H1 (cell line): ENCODE measurements around the gene DCXR. TPM values are rescaled to one million over a fixed set of nuclear protein-coding genes. Genes with fewer than 3 reads are reported as not detected.

Experiments
- CTCF ChIA-PET: fragments of 300-600 bp; sonication (Branson Sonifier 250); formaldehyde crosslinking; loops from one replicate; lab custom pipeline; 2021; ENCODE audit not compliant: partially characterized antibody; lab: Charles Lee
- POLR2A ChIA-PET: fragments of 300-600 bp; sonication (Branson Sonifier 250); formaldehyde crosslinking; loops from one replicate; lab custom pipeline; 2021; ENCODE audit warnings: inconsistent platforms; ENCODE audit not compliant: partially characterized antibody; lab: Charles Lee
- DNase-seq, 2 experiments: peaks; one replicate each; pipeline versions ENCODE4 v3.0.0 to v3.0.0-alpha.2; 2010 to 2022; ENCODE audit warnings: low spot score in 2 of 2, low read depth in 1 of 2, mixed read lengths in 1 of 2
- FAIRE-seq: peaks from 2 replicates; lab custom pipeline; 2011; peaks lifted over from hg19 to GRCh38; lab: Jason Lieb, UNC
- H2AFZ ChIP-seq: 2 replicates; pipeline ENCODE4 v1.8.1; 2012; ENCODE audit warnings: low read length, inconsistent platforms
- H2AK5ac ChIP-seq: 2 replicates; pipeline ENCODE4 v1.6.1; 2013; ENCODE audit warnings: low read depth, low read length
- H2BK120ac ChIP-seq: replicated peaks from 2 replicates; pipeline ENCODE3; 2013; ENCODE audit warnings: low read depth, low read length, inconsistent platforms
- H2BK12ac ChIP-seq: 2 replicates; pipeline ENCODE4 v1.6.1; 2013; ENCODE audit warnings: low read depth, low read length
- H2BK15ac ChIP-seq: 2 replicates; pipeline ENCODE4 v1.6.1; 2013; ENCODE audit warnings: low read length
- H2BK20ac ChIP-seq: 2 replicates; pipeline ENCODE4 v1.6.1; 2013; ENCODE audit warnings: low read length
- H2BK5ac ChIP-seq: 2 replicates; pipeline ENCODE4 v1.6.1; 2013; ENCODE audit warnings: low read depth, low read length
- H3K14ac ChIP-seq: 2 replicates; pipeline ENCODE4 v1.6.1; 2013; ENCODE audit warnings: inconsistent platforms; ENCODE audit not compliant: insufficient read length
- H3K18ac ChIP-seq: 2 replicates; pipeline ENCODE4 v1.6.1; 2013; ENCODE audit warnings: low read length; ENCODE audit errors: extremely low read depth
- H3K23ac ChIP-seq: 2 replicates; pipeline ENCODE4 v1.6.1; 2013; ENCODE audit warnings: inconsistent platforms; ENCODE audit not compliant: insufficient read length
- H3K23me2 ChIP-seq: 2 replicates; pipeline ENCODE4 v1.6.1; 2013; ENCODE audit warnings: low read depth, low read length
- H3K27ac ChIP-seq: 2 replicates; pipeline ENCODE4 v1.6.1; 2011; ENCODE audit warnings: low read depth, low read length, inconsistent platforms
- H3K27me3 ChIP-seq, 4 experiments: replicated peaks in 1 of 4; 1 replicate in 1 of 4; 2 replicates in 3 of 4; pipeline versions ENCODE4 v1.6.1 to v1.8.1; 2011 to 2013; ENCODE audit warnings: low read length in 3 of 4, mild to moderate bottlenecking in 3 of 4, inconsistent platforms in 2 of 4, mixed read lengths in 2 of 4, moderate library complexity in 1 of 4; ENCODE audit not compliant: control insufficient read depth in 3 of 4, insufficient read depth in 3 of 4; ENCODE audit errors: extremely low read depth in 1 of 4
- H3K36me3 ChIP-seq, 4 experiments: 2 replicates each; pipeline versions ENCODE4 v1.6.1 to v1.8.1; 2011 to 2013; ENCODE audit warnings: mild to moderate bottlenecking in 4 of 4, low read length in 3 of 4, moderate library complexity in 2 of 4, control low read depth in 1 of 4, inconsistent platforms in 1 of 4; ENCODE audit not compliant: insufficient read depth in 4 of 4, control insufficient read depth in 2 of 4
- H3K4ac ChIP-seq: replicated peaks from 2 replicates; pipeline ENCODE3; 2013; ENCODE audit warnings: low read length, low read depth, mixed read lengths, inconsistent platforms; ENCODE audit not compliant: insufficient read length
- H3K4me1 ChIP-seq, 4 experiments: replicated peaks in 1 of 4; 1 replicate in 1 of 4; 2 replicates in 3 of 4; pipeline versions ENCODE4 v1.6.1 to v1.8.1; 2011 to 2013; ENCODE audit warnings: low read length in 3 of 4, inconsistent platforms in 2 of 4, mixed read lengths in 1 of 4; ENCODE audit not compliant: insufficient read depth in 4 of 4, control insufficient read depth in 3 of 4
- H3K4me2 ChIP-seq, 2 experiments: 2 replicates each; pipeline versions ENCODE4 v1.6.1 to v1.8.1; 2011 to 2013; ENCODE audit warnings: low read depth in 2 of 2, low read length in 2 of 2, control low read depth in 1 of 2, inconsistent platforms in 1 of 2, mild to moderate bottlenecking in 1 of 2; ENCODE audit not compliant: insufficient read depth in 1 of 2
- H3K4me3 ChIP-seq, 4 experiments: fragments of 200-600, 300-600 bp in 1 of 4; sonication (generic), shearing (Covaris generic), sonication (Bioruptor Twin) in 1 of 4; 2 replicates each; pipeline versions ENCODE4 v1.5.1 to v1.8.1; 2011 to 2016; ENCODE audit warnings: low read length in 4 of 4, low read depth in 3 of 4, control low read depth in 2 of 4, inconsistent platforms in 2 of 4, mild to moderate bottlenecking in 2 of 4, mixed read lengths in 1 of 4, moderate library complexity in 1 of 4; ENCODE audit not compliant: insufficient read depth in 2 of 4; ENCODE audit errors: extremely low read depth in 1 of 4
- H3K56ac ChIP-seq: replicated peaks from 2 replicates; pipeline ENCODE3; 2013; ENCODE audit warnings: low read depth, mild to moderate bottlenecking, mixed read lengths, low read length, inconsistent platforms; ENCODE audit not compliant: insufficient read length
- H3K79me1 ChIP-seq: 2 replicates; pipeline ENCODE4 v1.6.1; 2013; ENCODE audit warnings: low read depth, low read length, control low read depth
- H3K79me2 ChIP-seq, 2 experiments: 2 replicates each; pipeline versions ENCODE4 v1.6.1 to v1.8.1; 2012 to 2013; ENCODE audit warnings: low read length in 2 of 2, mild to moderate bottlenecking in 2 of 2, inconsistent platforms in 1 of 2; ENCODE audit not compliant: insufficient read depth in 2 of 2, control insufficient read depth in 1 of 2
- H3K9ac ChIP-seq, 4 experiments: replicated peaks in 1 of 4; 1 replicate in 1 of 4; 2 replicates in 3 of 4; pipeline versions ENCODE4 v1.6.1 to v1.8.1; 2011 to 2013; ENCODE audit warnings: low read depth in 3 of 4, low read length in 3 of 4, control low read depth in 2 of 4, mild to moderate bottlenecking in 2 of 4, moderate library complexity in 2 of 4, inconsistent platforms in 1 of 4; ENCODE audit errors: extremely low read depth in 1 of 4
- H3K9me3 ChIP-seq, 2 experiments: 2 replicates each; pipeline versions ENCODE4 v1.6.1 to v1.8.1; 2012 to 2013; ENCODE audit warnings: mild to moderate bottlenecking in 2 of 2, moderate library complexity in 2 of 2, control low read depth in 1 of 2, inconsistent platforms in 1 of 2, low read depth in 1 of 2, low read length in 1 of 2, mixed read lengths in 1 of 2; ENCODE audit not compliant: insufficient read depth in 2 of 2
- H4K20me1 ChIP-seq, 2 experiments: replicated peaks in 1 of 2; 2 replicates each; pipeline versions ENCODE3 to v1.8.1; 2011 to 2013; ENCODE audit warnings: inconsistent platforms in 2 of 2, low read length in 2 of 2, mild to moderate bottlenecking in 1 of 2; ENCODE audit not compliant: insufficient read depth in 2 of 2, control insufficient read depth in 1 of 2
- H4K5ac ChIP-seq: 2 replicates; pipeline ENCODE4 v1.6.1; 2013; ENCODE audit warnings: low read length, low read depth, mixed read lengths, inconsistent platforms; ENCODE audit not compliant: insufficient read length
- H4K8ac ChIP-seq: 2 replicates; pipeline ENCODE4 v1.8.0; 2013; ENCODE audit warnings: mild to moderate bottlenecking, moderate library complexity, low read length, inconsistent platforms; ENCODE audit not compliant: insufficient read depth; ENCODE audit errors: extremely low read depth
- H4K91ac ChIP-seq: replicated peaks from 2 replicates; pipeline ENCODE3; 2013; ENCODE audit warnings: low read length, mixed read lengths, inconsistent platforms; ENCODE audit not compliant: insufficient read length
- CBX5 ChIP-seq: fragments of 300-800, 300-1000 bp; sonication (generic); IDR thresholded peaks from 2 replicates; pipeline ENCODE4 v1.7.1; 2016; ENCODE audit warnings: antibody characterized with exemption, low read length, low read depth
- CEBPB ChIP-seq: IDR thresholded peaks from 2 replicates; pipeline ENCODE4 v1.6.1; 2012; ENCODE audit warnings: low read depth, low read length
- CREB1 ChIP-seq: IDR thresholded peaks from 2 replicates; pipeline ENCODE4 v1.6.1; 2012; ENCODE audit warnings: inconsistent platforms
- HDAC2 ChIP-seq, 2 experiments: fragments of 300-600 bp in 1 of 2; sonication (generic) in 1 of 2; IDR thresholded peaks; 2 replicates each; pipeline ENCODE4 v1.6.1; 2011 to 2012; ENCODE audit warnings: low read depth in 2 of 2, low read length in 2 of 2, mild to moderate bottlenecking in 2 of 2, moderate library complexity in 2 of 2, borderline replicate concordance in 1 of 2, inconsistent platforms in 1 of 2
- KDM1A ChIP-seq: fragments of 200-600, 300-600 bp; sonication (generic); IDR thresholded peaks from 2 replicates; pipeline ENCODE4 v1.7.1; 2016; ENCODE audit warnings: mild to moderate bottlenecking, low read length, borderline replicate concordance
- KDM4A ChIP-seq: IDR thresholded peaks from one replicate; pipeline ENCODE4 v1.7.1; 2012; ENCODE audit warnings: low read depth, mild to moderate bottlenecking, moderate library complexity, low read length, inconsistent platforms; ENCODE audit not compliant: severe bottlenecking
- NANOG ChIP-seq: IDR thresholded peaks from 2 replicates; pipeline ENCODE4 v1.6.1; 2011; ENCODE audit warnings: low read length, low read depth, mild to moderate bottlenecking, inconsistent platforms; ENCODE audit not compliant: insufficient read depth, poor library complexity, severe bottlenecking
- PHF8 ChIP-seq: fragments of 200-600 bp; sonication (generic); conservative IDR thresholded peaks from 2 replicates; pipeline ENCODE4 v1.7.1; 2012; ENCODE audit warnings: low read depth, mild to moderate bottlenecking, inconsistent platforms, low read length, moderate library complexity
- POLR2A ChIP-seq, 2 experiments: IDR thresholded peaks; 1 replicate in 1 of 2; 2 replicates in 1 of 2; pipeline ENCODE4 v1.6.1; 2011; ENCODE audit warnings: low read depth in 2 of 2, low read length in 2 of 2, mild to moderate bottlenecking in 2 of 2; ENCODE audit errors: control extremely low read depth in 1 of 2
- RFX5 ChIP-seq: IDR thresholded peaks from 2 replicates; pipeline ENCODE4 v1.6.1; 2011; ENCODE audit warnings: low read depth, low read length, improper control_type of control experiment, borderline replicate concordance
- SP1 ChIP-seq: IDR thresholded peaks from 2 replicates; pipeline ENCODE4 v1.6.1; 2011; ENCODE audit warnings: low read depth, low read length
- YY1 ChIP-seq: IDR thresholded peaks from 2 replicates; pipeline ENCODE4 v1.6.1; 2011; ENCODE audit warnings: low read depth, mild to moderate bottlenecking, low read length
- WGBS, 2 experiments: shearing (Covaris generic) in 1 of 2; methylation state at CpG; one replicate each; pipeline versions ENCODE4 v1.1.6 to v1.1.7; 2013 to 2015; ENCODE audit warnings: low lambda C conversion rate in 2 of 2, mixed read lengths in 2 of 2, inconsistent platforms in 1 of 2, low coverage in 1 of 2, missing lambda C conversion rate in 1 of 2; ENCODE audit not compliant: insufficient replicate concordance in 2 of 2, insufficient coverage in 1 of 2, insufficient read length in 1 of 2; ENCODE audit errors: extremely low coverage in 1 of 2, missing lambda C conversion rate in 1 of 2; 5-methylcytosine and 5-hydroxymethylcytosine counted together
- polyA plus RNA-seq, 7 experiments: library from polyadenylated mRNA; depleted of rRNA in 3 of 7; stranded (reverse) in 5 of 7; unstranded in 2 of 7; fragments of >200 nt in 5 of 7; fragments of 200-250 nt in 2 of 7; gene quantifications; 1 replicate in 5 of 7; 2 replicates in 1 of 7; 4 replicates in 1 of 7; pipeline versions ENCODE4 v1.2.1 to v1.2.3, GENCODE V29; 2011 to 2013; ENCODE audit warnings: missing spikeins in 2 of 7, mixed read lengths in 2 of 7
- total RNA-seq: library from RNA; stranded (reverse); fragmentation: NEBNext Ultra II Directional; extraction: Animal tissue kit (Norgen Biotek cat#: 25700); gene quantifications from 2 replicates; pipeline ENCODE4 v1.2.1, GENCODE V29; 2021

DCXR gene
- total and polyA plus RNA-seq, 2 of the 8 experiments (the other 6 are each of a cell fraction or from before 2014, with no cell fraction given) = 96.3 to 212 TPM

- H3K4ac ChIP-seq = no peak overlapping the region
- CTCF ChIA-PET = interaction anchor here (0.5 to 4.0 kb wide), 6 partner anchors 8 to 564 kb away, joined by 3 to 29 read pairs (median 5); no protein-coding TSS in a partner anchor
- no peak overlapping the region for H4K5ac ChIP-seq
- peaks cover 3% of the 10 kb centered on the region for H3K79me1 ChIP-seq
- WGBS, 2 experiments = 95% methylated on average over 35 of the region's 41 CpGs; no CpG with 5 or more reads in 1 of the 2 experiments
- H4K20me1 ChIP-seq = peaks cover 3 to 7% of the 10 kb centered on the region in 2 experiments
- no peaks in the 10 kb centered on the region for H3K27me3 ChIP-seq
- H3K9ac ChIP-seq = no peak overlapping the region
- H4K8ac ChIP-seq = peak overlapping the region; percentile 57
- H3K4me3 ChIP-seq = no peak overlapping the region
- H3K4me2 ChIP-seq = no peak overlapping the region
- 0 out of 2 replicates have a peak, but pooled peaks cover 1% of the 10 kb centered on the region for H3K23me2 ChIP-seq
- H2AFZ ChIP-seq = no peak overlapping the region
- H3K36me3 ChIP-seq = no peaks in the 10 kb centered on the region
- H2BK120ac ChIP-seq = no peak overlapping the region
- no peak overlapping the region for H3K56ac ChIP-seq
- FAIRE-seq (no peak), DNase-seq (no peak)
- no peak overlapping the region for H3K18ac ChIP-seq
- no peaks in the 10 kb centered on the region for H3K9me3 ChIP-seq
- no peak overlapping the region for H2BK12ac ChIP-seq
- no peak overlapping the region for H2BK15ac ChIP-seq
- no peak overlapping the region for H2BK5ac ChIP-seq
- H2BK20ac ChIP-seq = no peak overlapping the region
- H3K4me1 ChIP-seq = peaks cover 0 to 1% (median 0%) of the 10 kb centered on the region in 4 experiments; a peak in 1 of 7 replicates
- POLR2A ChIA-PET = interaction anchor here (0.6 to 1.8 kb wide), 5 partner anchors 8 to 70 kb away, joined by 3 to 9 read pairs (median 3); no protein-coding TSS in a partner anchor
- no peak overlapping the region for H4K91ac ChIP-seq
- H2AK5ac ChIP-seq = no peak overlapping the region
- no peak overlapping the region for H3K14ac ChIP-seq
- H3K27ac ChIP-seq = no peak overlapping the region
- H3K23ac ChIP-seq = no peak overlapping the region
- H3K79me2 ChIP-seq = no peaks in the 10 kb centered on the region
- TF ChIP-seq POLR2A (IDR thresholded peaks at IDR 0.05; ENCODE audit: control extremely low read depth in 1 of 2, low read depth in 2 of 2, low read length in 2 of 2) = no peak
- TF ChIP-seq NANOG = no peak
- TF ChIP-seq CREB1 = no peak
- no peak for TF ChIP-seq CEBPB
- TF ChIP-seq SP1 = no peak
- TF ChIP-seq KDM4A = no peak
- no peak for TF ChIP-seq RFX5
- TF ChIP-seq CBX5 = no peak
- no peak for TF ChIP-seq KDM1A
- no peak for TF ChIP-seq HDAC2 (IDR thresholded peaks at IDR 0.05; ENCODE audit: borderline replicate concordance in 1 of 2, low read depth in 2 of 2, low read length in 2 of 2)
- TF ChIP-seq YY1 = no peak
- no peak for TF ChIP-seq PHF8
Measured at GRCh38 chr17:82004517-82005455, 32.7 kb downstream of the DCXR start.
